Breast epithelium (tissue), 4 donors: ENCODE results near the gene ERC1. TPM values are rescaled to one million over a fixed set of nuclear protein-coding genes. Genes with fewer than 3 reads are reported as not detected.

Experiments
- DNase-seq, 2 donors: peaks; one replicate each; pipeline ENCODE4 v3.0.0-alpha.2; 2019; ENCODE audit warnings: low spot score in 2 of 2
- H3K27ac ChIP-seq, 2 donors: fragments of 200-600 bp; sonication (generic) in 1 of 2; one replicate each; pipeline ENCODE4 v1.5.1; 2016 to 2019; ENCODE audit warnings: mild to moderate bottlenecking in 1 of 2
- H3K27me3 ChIP-seq, 2 donors: fragments of 200-600 bp; sonication (generic) in 1 of 2; one replicate each; pipeline versions ENCODE4 v1.5.1 to v1.6.0; 2017 to 2019; ENCODE audit warnings: control low read depth in 1 of 2, mild to moderate bottlenecking in 1 of 2
- H3K36me3 ChIP-seq: fragments of 200-600 bp; one replicate; pipeline ENCODE4 v1.5.1; 2019
- H3K4me1 ChIP-seq, 2 donors: fragments of 200-600 bp; sonication (generic); one replicate each; pipeline ENCODE4 v1.5.1; 2016 to 2019; ENCODE audit warnings: control low read depth in 1 of 2
- H3K4me3 ChIP-seq, 3 donors: fragments of 200-600 bp; sonication (generic); 1 replicate in 2 of 3; 2 replicates in 1 of 3; pipeline ENCODE4 v1.5.1; 2016 to 2019; ENCODE audit warnings: mild to moderate bottlenecking in 3 of 3, moderate library complexity in 2 of 3
- H3K9me3 ChIP-seq, 2 donors: fragments of 200-600 bp; sonication (generic) in 1 of 2; one replicate each; pipeline ENCODE4 v1.5.1; 2016 to 2019; ENCODE audit warnings: control low read depth in 1 of 2
- POLR2A ChIP-seq: fragments of 450-650 bp; IDR thresholded peaks from one replicate; pipeline ENCODE4 v1.6.1; 2016; ENCODE audit warnings: antibody characterized with exemption, mild to moderate bottlenecking, moderate library complexity
- POLR2AphosphoS5 ChIP-seq, 3 donors: sonication (generic); formaldehyde crosslinking; IDR thresholded peaks; one replicate each; pipeline ENCODE4 v1.6.1; 2017; ENCODE audit warnings: antibody characterized with exemption in 3 of 3
- intact Hi-C: fragments of 100-400 bp; cut with DNase I; formaldehyde crosslinking; loops from one replicate; pipeline ENCODE4 v1.15.1; 2023; ENCODE audit warnings: low total_unique reads
- total RNA-seq, 3 donors: library from RNA; depleted of rRNA; stranded (reverse); fragments of >200 nt; gene quantifications; one replicate each; pipeline ENCODE4 v1.1.0, GENCODE V29; 2016
- TF ChIP-seq, protein P1 (sequence below), 3 donors: fragments of 450-650 bp; IDR thresholded peaks; one replicate each; pipeline ENCODE4 v1.5.1; 2016 to 2017; ENCODE audit warnings: antibody characterized with exemption in 3 of 3, mild to moderate bottlenecking in 3 of 3, moderate library complexity in 3 of 3

ERC1 gene
- total RNA-seq, 3 donors from 2014 or later = 47.4 to 63.4 (median 52.8) TPM

DNA sequence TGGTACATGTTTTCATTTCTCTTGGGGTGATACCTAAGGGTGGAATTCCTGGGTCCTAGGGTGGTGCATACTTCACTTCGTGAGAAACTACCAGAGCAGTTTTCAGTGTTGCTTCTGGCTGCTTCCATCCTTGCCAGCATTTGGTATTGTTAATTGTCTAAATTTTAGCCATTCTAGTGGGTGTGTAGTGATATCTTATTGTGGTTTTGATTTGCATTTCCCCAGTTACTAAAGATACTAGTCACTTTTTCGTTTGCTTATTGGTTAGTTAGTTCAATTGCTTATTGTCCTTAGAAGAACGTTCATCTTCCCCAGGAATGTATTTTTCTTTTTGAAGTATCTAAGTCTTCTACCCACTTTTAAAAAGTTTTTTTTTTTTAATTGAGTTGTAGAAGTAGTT, 80.2 kb downstream of the ERC1 start:
- intact Hi-C loops = no loop called here
- no peak for DNase-seq
- TF ChIP-seq POLR2A (no peak), POLR2AphosphoS5 (IDR thresholded peaks at IDR 0.05) (no peak)
- Histone ChIP-seq H3K27ac (no peak overlapping the region), H3K36me3 (no peaks in the 10 kb centered on the region), H3K4me1 (no peaks in the 10 kb centered on the region), H3K4me3 (no peak overlapping the region), H3K9me3 (no peaks in the 10 kb centered on the region), H3K27me3 (no peaks in the 10 kb centered on the region)

DNA sequence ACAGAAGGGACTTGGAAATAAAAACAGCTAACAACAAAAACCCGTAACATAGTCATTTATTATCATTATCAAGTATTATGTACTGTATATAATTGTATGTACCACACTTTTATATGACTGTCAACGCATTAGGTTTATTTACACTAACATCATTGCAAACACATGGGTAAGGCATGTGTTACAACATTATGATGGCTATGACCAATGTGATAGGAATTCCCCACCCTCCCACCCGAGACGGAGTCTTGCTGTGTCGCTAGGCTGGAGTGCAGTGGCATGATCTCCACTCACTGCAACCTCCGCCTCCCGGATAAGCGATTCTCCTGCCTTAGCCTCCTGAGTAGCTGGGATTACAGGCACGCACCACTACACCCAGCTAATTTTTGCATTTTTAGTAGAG, 82.6 kb downstream of the ERC1 start:
- TF ChIP-seq, protein P1, sequence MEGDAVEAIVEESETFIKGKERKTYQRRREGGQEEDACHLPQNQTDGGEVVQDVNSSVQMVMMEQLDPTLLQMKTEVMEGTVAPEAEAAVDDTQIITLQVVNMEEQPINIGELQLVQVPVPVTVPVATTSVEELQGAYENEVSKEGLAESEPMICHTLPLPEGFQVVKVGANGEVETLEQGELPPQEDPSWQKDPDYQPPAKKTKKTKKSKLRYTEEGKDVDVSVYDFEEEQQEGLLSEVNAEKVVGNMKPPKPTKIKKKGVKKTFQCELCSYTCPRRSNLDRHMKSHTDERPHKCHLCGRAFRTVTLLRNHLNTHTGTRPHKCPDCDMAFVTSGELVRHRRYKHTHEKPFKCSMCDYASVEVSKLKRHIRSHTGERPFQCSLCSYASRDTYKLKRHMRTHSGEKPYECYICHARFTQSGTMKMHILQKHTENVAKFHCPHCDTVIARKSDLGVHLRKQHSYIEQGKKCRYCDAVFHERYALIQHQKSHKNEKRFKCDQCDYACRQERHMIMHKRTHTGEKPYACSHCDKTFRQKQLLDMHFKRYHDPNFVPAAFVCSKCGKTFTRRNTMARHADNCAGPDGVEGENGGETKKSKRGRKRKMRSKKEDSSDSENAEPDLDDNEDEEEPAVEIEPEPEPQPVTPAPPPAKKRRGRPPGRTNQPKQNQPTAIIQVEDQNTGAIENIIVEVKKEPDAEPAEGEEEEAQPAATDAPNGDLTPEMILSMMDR (IDR thresholded peaks at IDR 0.05) = no peak
- TF ChIP-seq POLR2AphosphoS5 (IDR thresholded peaks at IDR 0.05) = no peak
- TF ChIP-seq POLR2A = no peak
- DNase-seq = no peak
- Histone ChIP-seq H3K4me3 (no peak overlapping the region), H3K4me1 (no peaks in the 10 kb centered on the region), H3K9me3 (no peaks in the 10 kb centered on the region), H3K36me3 (no peaks in the 10 kb centered on the region), H3K27me3 (no peaks in the 10 kb centered on the region), H3K27ac (no peak overlapping the region)
- intact Hi-C loops = no loop called here

DNA sequence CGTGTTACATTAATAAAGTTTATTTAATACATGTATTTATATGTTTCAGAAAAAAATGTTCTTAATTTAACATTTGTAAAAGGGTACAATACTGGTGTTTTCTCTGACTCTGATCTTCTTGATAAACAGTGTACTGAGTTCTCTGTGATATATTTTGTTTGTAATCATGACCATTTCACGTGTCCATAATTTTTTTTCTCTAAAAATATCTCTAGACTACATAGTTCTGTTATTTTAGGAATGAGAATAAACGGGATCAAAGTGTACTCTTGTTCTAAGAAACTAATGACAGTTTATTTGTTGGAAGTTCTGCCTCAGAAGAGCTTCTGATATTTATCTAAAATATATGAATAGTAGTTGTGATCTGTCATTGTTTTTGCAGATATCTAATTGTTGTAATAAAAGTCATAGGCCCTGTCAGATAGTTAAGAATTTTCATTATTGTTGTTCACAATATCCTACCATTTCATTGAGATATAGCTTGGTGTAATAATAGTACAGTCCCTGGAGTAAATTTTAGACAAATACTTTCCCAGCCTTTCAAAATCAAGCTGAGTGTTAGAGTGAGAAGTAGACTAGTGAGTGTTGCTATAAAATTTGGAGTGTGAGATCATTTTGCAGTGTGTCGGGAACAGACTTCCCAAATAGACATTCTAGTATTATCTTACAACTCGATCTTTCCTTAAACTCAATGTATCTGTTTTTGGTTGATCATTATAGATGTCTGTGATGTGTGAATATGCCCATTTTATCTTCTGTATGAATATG, 86.2 kb downstream of the ERC1 start:
- Histone ChIP-seq H3K9me3 (no peaks in the 10 kb centered on the region), H3K27ac (no peak overlapping the region), H3K27me3 (no peaks in the 10 kb centered on the region), H3K4me1 (no peaks in the 10 kb centered on the region), H3K36me3 (no peaks in the 10 kb centered on the region), H3K4me3 (no peak overlapping the region)
- intact Hi-C loops = no loop called here
- DNase-seq = no peak
- TF ChIP-seq POLR2A (no peak), POLR2AphosphoS5 (IDR thresholded peaks at IDR 0.05) (no peak)
- TF ChIP-seq, protein P1 (IDR thresholded peaks at IDR 0.05) = no peak

DNA sequence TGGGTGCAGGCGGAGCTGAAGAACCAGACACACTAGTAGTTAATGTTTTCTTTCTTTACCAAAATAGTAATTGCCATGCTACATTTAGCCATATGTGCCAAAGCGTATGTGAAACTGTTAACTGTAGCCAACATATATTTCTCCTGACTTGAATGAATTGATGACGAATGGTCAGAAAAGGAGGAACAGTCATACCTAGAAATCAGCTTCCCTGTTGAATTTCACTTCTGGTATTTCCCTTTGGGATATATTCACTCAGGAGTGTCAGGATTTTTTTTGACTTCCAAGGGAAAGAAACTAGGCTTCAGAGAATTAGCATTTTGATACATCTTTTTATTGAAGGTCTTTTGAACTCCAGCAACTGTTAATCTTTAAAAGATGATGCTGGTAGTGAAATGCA, 87.0 kb downstream of the ERC1 start:
- intact Hi-C loops = no loop called here
- no peak overlapping the region for H3K27ac ChIP-seq

DNA sequence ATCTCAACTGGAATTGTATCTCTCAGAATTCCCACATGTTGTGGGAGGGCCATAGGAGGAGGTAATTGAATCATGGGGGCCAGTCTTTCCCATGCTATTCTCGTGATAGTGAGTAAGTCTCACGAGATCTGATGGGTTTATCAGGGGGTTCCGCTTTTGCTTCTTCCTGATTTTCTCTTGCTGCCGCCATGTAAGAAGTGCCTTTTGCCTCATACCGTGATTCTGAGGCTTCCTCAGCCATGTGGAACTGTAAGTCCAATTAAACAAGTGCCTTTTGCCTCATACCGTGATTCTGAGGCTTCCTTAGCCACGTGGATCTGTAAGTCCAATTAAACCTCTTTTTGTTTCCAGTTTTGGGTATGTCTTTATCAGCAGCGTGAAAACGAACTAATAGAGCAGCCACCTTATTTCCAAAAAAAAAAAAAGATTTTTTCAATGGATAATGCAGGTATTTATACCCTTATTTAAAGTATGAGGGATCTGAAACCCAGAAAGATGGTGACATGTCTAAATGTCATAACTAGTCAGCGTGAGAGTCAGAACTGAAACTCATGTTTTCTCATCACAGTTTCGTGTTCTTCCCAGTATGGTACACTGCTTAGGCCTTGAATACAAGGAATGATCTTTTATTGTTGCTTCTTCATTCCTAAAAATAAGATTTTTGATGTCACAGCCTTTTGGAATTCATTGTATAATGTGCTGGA, 89.6 kb downstream of the ERC1 start:
- H3K9me3 ChIP-seq = no peaks in the 10 kb centered on the region
- no peak overlapping the region for H3K27ac ChIP-seq
- H3K27me3 ChIP-seq = no peaks in the 10 kb centered on the region
- H3K4me3 ChIP-seq = no peak overlapping the region
- TF ChIP-seq POLR2A = no peak
- TF ChIP-seq, protein P1 (IDR thresholded peaks at IDR 0.05) = no peak
- TF ChIP-seq POLR2AphosphoS5 (IDR thresholded peaks at IDR 0.05) = no peak
- intact Hi-C loops = no loop called here
- no peak for DNase-seq
- H3K4me1 ChIP-seq = no peaks in the 10 kb centered on the region
- H3K36me3 ChIP-seq = no peaks in the 10 kb centered on the region

More for the DNA sequence above, 87.0 kb downstream of the ERC1 start:
- Histone ChIP-seq H3K27me3 (no peaks in the 10 kb centered on the region), H3K4me1 (no peaks in the 10 kb centered on the region), H3K36me3 (no peaks in the 10 kb centered on the region), H3K9me3 (no peaks in the 10 kb centered on the region), H3K4me3 (no peak overlapping the region)
- TF ChIP-seq POLR2A (no peak), POLR2AphosphoS5 (IDR thresholded peaks at IDR 0.05) (no peak)
- TF ChIP-seq, protein P1 (IDR thresholded peaks at IDR 0.05) = no peak
- no peak for DNase-seq
